ENCODE results near the gene KIAA2012.

DNA sequence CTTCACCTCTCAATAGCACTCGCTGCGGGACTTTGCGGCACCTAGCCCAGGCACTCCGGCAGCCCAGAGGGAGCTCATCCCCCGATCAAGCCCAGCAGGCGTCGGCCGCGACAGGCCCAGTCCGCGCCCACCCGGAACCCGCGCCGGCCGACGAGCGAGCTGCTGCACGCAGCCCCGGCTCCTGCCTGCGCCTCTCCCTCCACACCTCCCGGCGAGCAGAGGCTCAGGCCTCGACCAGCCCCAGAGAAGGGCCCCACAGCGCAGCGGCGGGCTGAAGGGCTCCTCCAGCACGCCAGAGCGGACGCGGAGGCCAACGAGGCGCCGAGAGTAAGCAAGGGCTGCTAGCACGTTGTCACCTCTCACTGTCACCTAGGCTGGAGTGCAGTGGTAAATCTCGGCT, 63.5 kb downstream of the KIAA2012 start:
- TF ChIP-seq, protein P1, sequence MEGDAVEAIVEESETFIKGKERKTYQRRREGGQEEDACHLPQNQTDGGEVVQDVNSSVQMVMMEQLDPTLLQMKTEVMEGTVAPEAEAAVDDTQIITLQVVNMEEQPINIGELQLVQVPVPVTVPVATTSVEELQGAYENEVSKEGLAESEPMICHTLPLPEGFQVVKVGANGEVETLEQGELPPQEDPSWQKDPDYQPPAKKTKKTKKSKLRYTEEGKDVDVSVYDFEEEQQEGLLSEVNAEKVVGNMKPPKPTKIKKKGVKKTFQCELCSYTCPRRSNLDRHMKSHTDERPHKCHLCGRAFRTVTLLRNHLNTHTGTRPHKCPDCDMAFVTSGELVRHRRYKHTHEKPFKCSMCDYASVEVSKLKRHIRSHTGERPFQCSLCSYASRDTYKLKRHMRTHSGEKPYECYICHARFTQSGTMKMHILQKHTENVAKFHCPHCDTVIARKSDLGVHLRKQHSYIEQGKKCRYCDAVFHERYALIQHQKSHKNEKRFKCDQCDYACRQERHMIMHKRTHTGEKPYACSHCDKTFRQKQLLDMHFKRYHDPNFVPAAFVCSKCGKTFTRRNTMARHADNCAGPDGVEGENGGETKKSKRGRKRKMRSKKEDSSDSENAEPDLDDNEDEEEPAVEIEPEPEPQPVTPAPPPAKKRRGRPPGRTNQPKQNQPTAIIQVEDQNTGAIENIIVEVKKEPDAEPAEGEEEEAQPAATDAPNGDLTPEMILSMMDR (conservative IDR thresholded peaks at IDR 0.05 in 1 of 2, IDR thresholded peaks at IDR 0.05 in 1 of 2; ENCODE audit: extremely low read depth in 1 of 2, insufficient read depth in 1 of 2, low read depth in 1 of 2, low read length in 2 of 2): no peak
- TF ChIP-seq EZH2 (IDR thresholded peaks at IDR 0.05; ENCODE audit: borderline replicate concordance, low read length): no peak

All from mammary epithelial cell (primary cell).